ENCODE measurements around the gene DDX41.
"Not testable (repeated sequence)": the region's sequence is repeated elsewhere in the genome, so short reads cannot be mapped to it uniquely, and the experiment has no call there.

Gene DDX41

DNA sequence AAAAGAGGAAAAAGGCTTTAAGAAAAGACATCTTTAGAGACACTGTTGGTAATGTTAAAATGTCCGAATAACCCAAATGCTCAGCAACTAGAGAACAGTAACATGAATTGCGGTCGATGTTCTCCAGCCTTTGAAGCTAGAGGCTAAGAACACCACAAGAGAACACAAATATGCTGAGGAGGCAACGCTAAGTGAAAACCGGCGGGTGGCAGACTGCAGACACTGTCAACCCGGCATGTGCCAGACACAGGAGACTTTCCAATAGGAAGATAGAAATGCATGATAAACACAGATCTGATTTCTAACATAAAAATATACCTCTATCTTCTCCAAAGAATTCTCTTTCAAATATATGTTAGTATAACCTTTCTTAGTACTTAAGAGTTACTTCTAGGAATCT, 18.4 kb upstream of the DDX41 start:
- FAIRE-seq (no peak), DNase-seq (ENCODE audit: insufficient read length) (no peak)
- no peak for TF ChIP-seq POLR2AphosphoS5 (IDR thresholded peaks at IDR 0.05; ENCODE audit: low read depth, low read length)

DNA sequence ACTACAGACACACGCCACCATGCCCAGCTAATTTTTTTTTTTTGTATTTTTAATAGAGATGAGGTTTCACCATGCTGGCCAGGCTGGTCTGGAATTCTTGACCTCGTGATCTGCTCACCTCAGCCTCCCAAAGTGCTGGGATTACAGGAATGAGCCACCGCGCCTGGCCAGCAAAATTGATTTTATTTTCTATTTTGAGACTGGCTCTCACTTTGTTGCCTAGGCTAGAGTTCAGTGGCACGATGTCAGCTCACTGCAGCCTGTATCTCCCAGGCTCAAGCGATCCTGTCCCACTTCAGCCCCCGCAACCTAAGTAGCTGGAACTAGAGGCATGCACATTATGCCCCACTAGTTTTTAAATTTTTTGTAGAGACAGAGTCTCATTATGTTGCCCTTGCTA, 17.7 kb upstream of the DDX41 start:
- FAIRE-seq; DNase-seq (ENCODE audit: insufficient read length): not testable (repeated sequence)

- no peak for DNase-seq (ENCODE audit: insufficient read length)
- TF ChIP-seq TAF1 (IDR thresholded peaks at IDR 0.05; ENCODE audit: borderline replicate concordance, low read depth, low read length) (no peak), POLR2A (IDR thresholded peaks at IDR 0.05; ENCODE audit: low read depth, low read length) (no peak), POLR2AphosphoS5 (IDR thresholded peaks at IDR 0.05; ENCODE audit: low read depth, low read length) (no peak)
- FAIRE-seq = no peak
These were observed 14.6 kb upstream of the DDX41 start for GRCh38 chr5:177531209-177531940.

DNA sequence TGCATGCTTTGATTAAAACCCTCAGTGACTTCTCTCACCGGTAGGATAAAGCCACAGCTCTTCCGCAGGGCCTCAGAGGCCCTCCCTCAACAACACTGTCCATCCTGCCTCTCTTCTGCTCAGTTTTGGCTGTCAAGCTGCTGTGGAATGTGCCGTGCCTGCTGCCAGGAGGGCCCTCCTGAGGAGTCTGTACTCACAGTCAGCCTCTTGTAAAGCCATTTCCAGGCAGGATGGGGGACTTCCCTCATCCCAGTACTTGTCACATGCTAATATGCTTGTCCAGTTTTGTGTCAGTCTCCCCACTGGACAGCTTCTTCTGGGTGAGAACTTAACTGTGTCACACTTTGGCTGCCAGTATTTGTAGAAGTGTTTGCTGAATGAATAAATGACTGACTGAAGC, 13.9 kb upstream of the DDX41 start:
- FAIRE-seq = no peak
- no peak for TF ChIP-seq POLR2A (IDR thresholded peaks at IDR 0.05; ENCODE audit: low read depth, low read length)
- DNase-seq (ENCODE audit: insufficient read length) = no peak

- FAIRE-seq = no peak
- DNase-seq (ENCODE audit: insufficient read length) = no peak
- TF ChIP-seq TAF1 (IDR thresholded peaks at IDR 0.05; ENCODE audit: borderline replicate concordance, low read depth, low read length) = no peak
- no peak for TF ChIP-seq POLR2AphosphoS5 (IDR thresholded peaks at IDR 0.05; ENCODE audit: low read depth, low read length)
- TF ChIP-seq POLR2A (IDR thresholded peaks at IDR 0.05; ENCODE audit: low read depth, low read length) = no peak
These were observed 12.8 kb upstream of the DDX41 start for GRCh38 chr5:177529247-177530203.

DNA sequence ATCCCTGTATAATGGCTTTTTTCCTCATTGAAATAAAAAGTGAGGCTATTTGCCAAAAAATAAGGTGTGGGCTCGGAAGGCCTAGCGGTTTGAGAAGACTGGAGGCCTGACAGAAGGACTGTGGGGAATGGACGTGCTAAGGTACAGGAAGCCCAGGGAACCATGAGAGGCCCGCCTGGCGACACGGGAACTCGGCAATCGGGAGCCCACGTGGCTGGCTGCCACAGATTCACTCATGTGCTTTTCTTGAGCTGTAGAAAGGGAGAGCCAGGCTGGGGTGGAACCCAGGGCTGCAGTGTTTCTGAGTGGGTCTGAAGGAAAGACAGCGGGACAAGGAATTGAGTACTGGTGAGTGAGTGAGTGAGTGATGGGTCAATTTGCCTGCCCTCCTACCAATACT, 11.9 kb upstream of the DDX41 start:
- DNase-seq (ENCODE audit: insufficient read length) (no peak), FAIRE-seq (no peak)
- no peak for TF ChIP-seq POLR2AphosphoS5 (IDR thresholded peaks at IDR 0.05; ENCODE audit: low read depth, low read length)
- no peak for TF ChIP-seq POLR2A (IDR thresholded peaks at IDR 0.05; ENCODE audit: low read depth, low read length)
- no peak for TF ChIP-seq TAF1 (IDR thresholded peaks at IDR 0.05; ENCODE audit: borderline replicate concordance, low read depth, low read length)

DNA sequence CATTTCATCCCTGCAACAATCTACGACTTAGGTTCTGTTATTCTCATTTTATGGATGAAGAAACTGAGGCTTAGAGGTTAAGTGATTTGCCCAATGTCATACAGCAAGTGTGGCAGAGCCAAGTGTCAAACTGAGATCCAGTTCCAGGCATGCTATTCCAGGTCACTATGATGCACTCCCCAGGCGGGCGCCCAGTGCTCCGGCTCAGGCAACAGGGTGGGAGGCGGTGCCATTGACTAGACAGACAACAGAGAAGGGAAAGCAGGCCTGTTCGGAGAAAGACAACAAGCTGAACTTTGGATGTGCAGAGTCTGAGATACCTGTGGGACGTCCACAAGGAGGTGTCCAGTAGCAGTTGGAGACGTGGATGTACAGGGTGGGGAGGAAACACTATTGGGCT, 10.8 kb upstream of the DDX41 start:
- DNase-seq (ENCODE audit: insufficient read length) = no peak
- TF ChIP-seq POLR2A (IDR thresholded peaks at IDR 0.05; ENCODE audit: low read depth, low read length) (no peak), POLR2AphosphoS5 (IDR thresholded peaks at IDR 0.05; ENCODE audit: low read depth, low read length) (no peak), TAF1 (IDR thresholded peaks at IDR 0.05; ENCODE audit: borderline replicate concordance, low read depth, low read length) (no peak)
- no peak for FAIRE-seq

DNA sequence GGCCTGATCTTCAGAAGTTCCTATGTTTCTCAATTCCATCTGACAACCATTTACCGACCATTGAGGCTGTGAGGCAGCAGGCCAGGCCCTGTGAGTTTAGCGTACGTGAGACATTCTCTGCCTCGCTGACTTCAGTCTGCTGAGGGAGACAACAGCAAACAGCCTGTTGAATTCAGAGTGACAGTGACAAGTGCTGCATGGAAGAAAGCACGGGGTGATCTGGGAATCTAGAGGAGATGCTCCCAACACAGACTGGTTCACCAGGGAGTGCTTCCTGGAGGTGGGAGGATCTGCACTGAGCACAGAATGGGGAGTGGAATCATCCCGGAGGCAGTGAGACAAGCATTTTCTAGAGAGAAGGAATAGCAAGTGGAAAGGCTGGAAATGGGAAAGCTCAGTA, 10.0 kb upstream of the DDX41 start:
- DNase-seq (ENCODE audit: insufficient read length) = no peak
- TF ChIP-seq POLR2A (IDR thresholded peaks at IDR 0.05; ENCODE audit: low read depth, low read length) = no peak
- no peak for TF ChIP-seq TAF1 (IDR thresholded peaks at IDR 0.05; ENCODE audit: borderline replicate concordance, low read depth, low read length)
- no peak for TF ChIP-seq POLR2AphosphoS5 (IDR thresholded peaks at IDR 0.05; ENCODE audit: low read depth, low read length)
- no peak for FAIRE-seq

GRCh38 chr5:177526191-177526590, 9.4 kb upstream of the DDX41 start:
- TF ChIP-seq TAF1 (IDR thresholded peaks at IDR 0.05; ENCODE audit: borderline replicate concordance, low read depth, low read length) = no peak
- no peak for TF ChIP-seq POLR2AphosphoS5 (IDR thresholded peaks at IDR 0.05; ENCODE audit: low read depth, low read length)
- no peak for TF ChIP-seq POLR2A (IDR thresholded peaks at IDR 0.05; ENCODE audit: low read depth, low read length)
- no peak for FAIRE-seq
- DNase-seq (ENCODE audit: insufficient read length) = no peak

- TF ChIP-seq POLR2AphosphoS5 (IDR thresholded peaks at IDR 0.05; ENCODE audit: low read depth, low read length) = no peak
- FAIRE-seq (no peak), DNase-seq (ENCODE audit: insufficient read length) (no peak)
These were observed 8.3 kb upstream of the DDX41 start for GRCh38 chr5:177524941-177525655.

DNA sequence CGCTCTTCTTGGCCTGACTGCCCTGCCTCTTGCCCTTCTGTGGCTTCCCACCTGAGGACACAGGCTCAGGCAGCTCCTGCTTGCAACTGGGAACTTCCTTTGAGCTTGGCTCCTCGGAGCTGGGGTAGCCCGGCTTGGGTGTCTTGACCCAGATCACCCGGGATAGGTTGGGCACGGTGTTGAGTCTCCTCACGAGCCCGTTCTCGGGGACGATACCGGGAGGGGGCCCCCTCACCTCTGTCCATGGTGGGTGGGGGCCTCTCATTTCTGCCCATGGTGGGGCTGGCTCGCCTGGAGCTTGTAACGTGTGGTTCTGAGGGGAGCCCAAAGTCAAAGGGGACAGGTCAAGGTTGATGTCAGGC, 7.8 kb upstream of the DDX41 start:
- no peak for FAIRE-seq
- DNase-seq (ENCODE audit: insufficient read length) = no peak
- TF ChIP-seq POLR2AphosphoS5 (IDR thresholded peaks at IDR 0.05; ENCODE audit: low read depth, low read length) (no peak), TAF1 (IDR thresholded peaks at IDR 0.05; ENCODE audit: borderline replicate concordance, low read depth, low read length) (no peak), POLR2A (IDR thresholded peaks at IDR 0.05; ENCODE audit: low read depth, low read length) (no peak)
